Raji (cell line): ENCODE measurements around the gene MOCS1.

ENCODE experiments used
- POLR2A ChIP-seq: IDR thresholded peaks from 2 replicates; pipeline ENCODE4 v1.6.1; 2011; ENCODE audit warnings: low read depth, low read length, control low read depth; ENCODE audit not compliant: insufficient read depth

Gene MOCS1

DNA sequence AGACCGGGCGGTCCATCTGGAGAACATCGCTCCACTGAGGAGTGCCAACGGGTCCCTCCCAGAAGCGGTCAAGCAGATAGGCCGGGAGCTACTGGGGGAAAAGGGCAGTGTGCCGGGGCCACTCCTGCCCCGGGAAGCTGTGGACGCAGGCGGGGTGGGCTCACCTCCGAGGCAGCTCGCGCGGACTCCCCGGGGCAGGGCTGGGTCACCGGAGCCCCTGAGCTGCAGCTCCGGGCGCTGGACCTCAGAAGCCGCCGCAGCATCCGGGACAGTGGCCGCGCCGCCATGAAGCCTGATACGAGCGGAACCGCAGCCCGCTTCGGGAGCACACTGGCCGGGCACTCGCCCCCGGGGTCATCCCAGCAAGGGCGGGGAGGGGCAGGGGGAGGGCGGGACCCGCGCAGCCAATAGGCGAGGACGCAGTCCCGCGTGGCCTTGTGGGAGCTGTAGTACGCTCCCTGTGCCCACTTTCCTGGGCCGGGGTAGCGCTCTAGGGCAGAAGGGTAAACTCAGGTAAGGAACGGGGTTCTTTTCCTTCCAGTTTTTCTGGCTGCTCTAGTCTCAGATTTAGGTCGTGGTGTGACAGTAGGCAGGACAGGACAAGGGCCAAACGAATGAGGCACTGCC lies at the start of gene MOCS1:
Gene MOCS1, minus strand, starts transcription at position 332 of the 627 bp plus-strand sequence. Its CDS starts 45 bp downstream, at position 287.
- no peak for TF ChIP-seq POLR2A

DNA sequence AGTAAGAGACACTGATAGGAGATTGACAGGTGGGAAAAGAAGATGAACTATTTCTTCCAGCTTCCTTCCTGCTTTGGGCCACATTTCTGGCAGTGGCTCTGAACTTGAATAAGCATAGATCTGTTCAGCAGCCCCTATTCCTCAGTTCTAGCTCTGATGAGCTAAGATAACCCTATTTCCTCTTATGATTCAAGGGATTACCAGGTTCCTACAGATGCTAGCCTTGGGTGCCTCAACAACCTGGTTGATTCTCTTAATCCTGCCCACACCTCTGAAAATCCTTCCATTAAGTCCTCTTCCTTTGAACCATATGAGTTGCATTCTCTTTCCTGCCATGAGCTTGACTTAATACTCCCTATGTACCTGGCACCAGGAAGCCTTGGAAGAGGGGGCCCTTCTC lies 49.8 kb upstream of the MOCS1 start:
- TF ChIP-seq POLR2A: no peak

DNA sequence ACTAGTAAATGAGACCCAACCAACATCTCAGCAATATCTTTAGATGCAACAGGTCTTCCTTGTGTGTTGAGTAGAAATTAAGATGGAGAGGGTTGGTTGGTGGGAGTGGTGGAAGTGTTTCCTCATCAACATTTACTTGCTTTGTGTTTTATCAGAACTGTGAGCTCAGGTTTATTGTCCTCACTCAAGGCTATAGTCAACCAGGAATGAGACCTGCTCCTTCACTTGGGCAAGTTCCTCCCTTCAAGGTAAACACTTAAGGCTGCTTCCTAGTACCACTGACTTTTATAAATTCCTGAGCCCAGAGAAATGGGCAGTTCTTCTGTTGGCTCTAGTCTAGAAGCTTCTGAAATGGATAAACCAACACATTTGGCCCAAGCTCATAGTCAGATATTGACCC lies 48.9 kb upstream of the MOCS1 start:
- no peak for TF ChIP-seq POLR2A

GRCh38 chr6:39982720-39983119 lies 48.5 kb upstream of the MOCS1 start:
- no peak for TF ChIP-seq POLR2A

- TF ChIP-seq POLR2A: no peak
These were observed 46.7 kb upstream of the MOCS1 start for GRCh38 chr6:39980839-39981580.

- TF ChIP-seq POLR2A: no peak
These were observed 45.4 kb upstream of the MOCS1 start for GRCh38 chr6:39979461-39980328.

- TF ChIP-seq POLR2A: no peak
These were observed 44.0 kb upstream of the MOCS1 start for GRCh38 chr6:39978240-39978639.

DNA sequence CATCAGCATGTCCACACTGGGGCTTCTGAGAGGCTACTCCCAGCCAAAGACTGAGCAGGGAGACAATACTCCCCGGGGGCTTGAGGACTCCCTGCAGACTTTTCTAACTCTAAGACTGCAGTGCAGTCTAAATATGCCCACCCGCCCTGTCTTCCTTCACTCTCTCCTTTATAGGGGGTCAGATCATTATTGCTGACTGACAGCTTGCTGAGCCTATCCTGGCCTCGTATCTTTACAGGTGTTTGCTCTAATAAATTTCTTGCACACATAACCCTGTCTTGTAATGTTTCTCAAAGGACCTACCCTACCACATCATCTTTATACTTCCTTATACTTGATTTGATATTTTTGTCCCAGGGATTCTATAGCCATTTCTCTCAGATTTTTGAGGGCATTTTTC lies 39.4 kb upstream of the MOCS1 start:
- TF ChIP-seq POLR2A: no peak

GRCh38 chr6:39965751-39966150 lies 31.5 kb upstream of the MOCS1 start:
- no peak for TF ChIP-seq POLR2A

- no peak for TF ChIP-seq POLR2A
These were observed 30.3 kb upstream of the MOCS1 start for GRCh38 chr6:39964530-39964929.

- TF ChIP-seq POLR2A: no peak
These were observed 29.8 kb upstream of the MOCS1 start for GRCh38 chr6:39964094-39964493.

GRCh38 chr6:39962831-39963230 lies 28.6 kb upstream of the MOCS1 start:
- no peak for TF ChIP-seq POLR2A

GRCh38 chr6:39961178-39961577 lies 26.9 kb upstream of the MOCS1 start:
- no peak for TF ChIP-seq POLR2A

DNA sequence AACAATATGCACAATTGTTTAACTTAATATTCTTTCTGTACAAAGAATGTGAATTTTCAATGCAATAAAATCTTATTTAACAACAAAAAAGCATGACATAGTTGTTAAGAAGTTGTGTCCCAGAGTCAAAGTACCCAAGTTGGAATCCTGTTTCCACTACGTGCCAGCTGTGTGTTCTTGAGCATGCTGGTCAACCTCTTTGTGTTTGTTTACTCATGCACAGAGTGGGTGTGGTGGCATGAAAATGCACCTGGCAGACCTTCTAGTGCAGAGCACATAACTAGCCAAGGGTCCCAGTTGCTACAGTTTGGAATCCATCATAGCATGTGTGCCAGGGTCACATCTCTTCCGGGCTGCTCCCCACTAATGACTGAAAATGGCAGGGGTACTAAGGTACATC lies 24.7 kb upstream of the MOCS1 start:
- no peak for TF ChIP-seq POLR2A

DNA sequence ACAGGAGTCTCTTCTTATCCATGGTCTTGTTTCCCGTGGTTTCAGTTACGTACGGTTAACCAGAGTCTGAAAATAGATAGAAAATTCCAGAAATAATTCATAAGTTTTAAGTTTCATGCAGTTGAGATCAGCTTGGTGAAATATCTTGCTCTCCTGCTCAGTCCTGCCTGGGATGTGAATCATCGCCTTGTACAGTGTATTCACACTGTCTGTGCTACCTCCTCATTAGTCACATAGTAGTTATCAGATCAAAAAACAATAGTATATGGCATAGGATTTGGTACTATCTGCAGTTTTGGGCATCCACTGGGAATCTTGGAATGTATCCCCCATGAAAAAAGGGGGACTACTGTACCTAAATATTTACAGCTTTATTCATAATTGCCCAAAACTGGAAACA lies 22.7 kb upstream of the MOCS1 start:
- no peak for TF ChIP-seq POLR2A

DNA sequence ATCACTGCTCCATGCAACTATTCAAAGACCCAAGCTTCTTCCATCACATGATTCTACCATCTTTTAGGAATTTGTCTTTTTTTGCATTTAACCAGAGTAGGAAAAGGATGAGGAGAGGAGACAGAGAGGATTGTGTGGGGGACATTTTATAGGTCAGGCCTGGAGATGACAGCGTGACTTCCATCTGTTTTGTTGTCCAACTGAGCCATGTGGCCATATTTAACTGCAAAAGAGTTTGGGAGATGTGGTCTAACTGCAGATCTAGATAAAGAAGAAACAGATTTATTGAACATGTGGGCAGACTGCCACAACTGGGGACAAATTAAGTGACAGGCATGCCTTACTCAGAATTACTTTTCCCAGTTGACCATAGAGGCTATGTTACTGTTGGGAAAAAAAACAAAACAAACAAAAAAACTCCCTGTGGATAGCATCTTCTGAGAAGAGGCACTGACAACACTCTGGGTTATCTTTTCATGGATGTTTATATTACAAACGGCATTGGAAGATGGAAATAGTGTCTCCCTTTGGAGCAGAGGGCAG lies 18.9 kb upstream of the MOCS1 start:
- no peak for TF ChIP-seq POLR2A

- no peak for TF ChIP-seq POLR2A
These were observed 17.9 kb upstream of the MOCS1 start for GRCh38 chr6:39952167-39952566.
